HG03558 (cell line): Measurements from ENCODE around the gene MICAL2.
"Not testable (repeated sequence)": the region's sequence is repeated elsewhere in the genome, so short reads cannot be mapped to it uniquely, and the experiment has no call there.

ENCODE experiments used
- ATAC-seq: cut with Tn5 transposase; IDR thresholded peaks from one replicate; pipeline ENCODE4 v1.9.1; 2021; ENCODE audit warnings: moderate number of reproducible peaks; ENCODE audit not compliant: unreplicated experiment; ENCODE audit errors: extremely low read depth

Gene MICAL2

GRCh38 chr11:12129227-12129626, 18.8 kb downstream of the MICAL2 start:
- no peak for ATAC-seq

DNA sequence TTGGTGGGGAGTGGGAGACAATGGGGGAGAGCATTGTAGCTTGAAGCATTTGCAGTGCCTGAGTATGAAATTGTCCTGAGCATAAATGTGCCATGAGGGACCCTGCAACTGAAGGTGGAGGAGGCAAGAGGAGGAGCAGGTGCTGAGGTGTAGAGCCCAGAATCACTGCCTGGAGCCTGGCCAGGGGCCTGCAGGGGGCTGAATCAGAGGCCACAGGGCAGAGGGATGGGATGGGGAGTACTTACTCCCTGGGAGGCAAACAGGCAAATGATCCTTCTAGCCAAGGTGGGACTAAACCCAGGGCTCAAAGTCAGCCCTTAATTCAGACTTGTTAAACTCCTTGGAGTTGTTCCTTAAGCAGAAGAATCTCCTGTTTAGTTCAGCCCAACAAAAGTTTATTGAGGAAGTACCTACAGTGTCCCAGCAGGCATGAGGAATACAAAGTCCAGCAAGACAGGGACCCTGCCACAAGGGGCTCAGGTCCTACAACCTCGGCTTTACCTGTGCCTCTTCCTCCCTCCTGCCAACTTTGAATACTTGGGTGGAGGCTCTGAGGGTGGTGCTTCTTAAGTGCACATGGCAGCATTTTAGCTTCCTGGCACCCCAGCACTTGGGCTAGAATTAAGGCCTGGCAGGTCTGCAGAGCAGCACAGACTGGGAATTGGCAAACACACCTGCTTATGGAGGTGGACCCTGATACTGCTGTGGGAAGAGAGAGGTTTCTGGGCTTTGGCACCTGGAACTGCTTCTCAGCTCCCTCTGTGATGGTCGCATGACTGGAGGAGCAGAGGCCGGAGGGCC, 20.0 kb downstream of the MICAL2 start:
- no peak for ATAC-seq

GRCh38 chr11:12131943-12132789, 21.8 kb downstream of the MICAL2 start:
- no peak for ATAC-seq

- no peak for ATAC-seq
These were observed 22.4 kb downstream of the MICAL2 start for GRCh38 chr11:12132790-12133145.

- ATAC-seq, result no peak
These were observed 23.3 kb downstream of the MICAL2 start for GRCh38 chr11:12133547-12134235.

DNA sequence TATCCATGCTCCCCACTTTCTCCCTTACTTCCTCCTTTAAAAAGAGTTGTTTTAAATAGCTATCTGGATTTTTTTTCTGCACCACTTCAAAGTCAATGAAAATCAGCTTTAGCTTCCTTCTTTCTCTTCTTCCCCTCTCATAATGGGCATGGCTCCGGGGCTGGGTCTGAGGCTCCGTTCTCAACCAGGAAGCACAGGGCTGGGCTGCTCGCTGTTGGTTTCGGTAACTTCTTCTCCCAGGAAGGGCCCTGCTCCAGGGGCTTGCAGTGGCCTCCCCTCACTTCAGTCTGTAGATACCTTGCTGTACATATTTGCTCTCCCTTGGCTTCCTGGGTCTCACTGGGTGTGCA, 23.8 kb downstream of the MICAL2 start:
- ATAC-seq, result no peak

DNA sequence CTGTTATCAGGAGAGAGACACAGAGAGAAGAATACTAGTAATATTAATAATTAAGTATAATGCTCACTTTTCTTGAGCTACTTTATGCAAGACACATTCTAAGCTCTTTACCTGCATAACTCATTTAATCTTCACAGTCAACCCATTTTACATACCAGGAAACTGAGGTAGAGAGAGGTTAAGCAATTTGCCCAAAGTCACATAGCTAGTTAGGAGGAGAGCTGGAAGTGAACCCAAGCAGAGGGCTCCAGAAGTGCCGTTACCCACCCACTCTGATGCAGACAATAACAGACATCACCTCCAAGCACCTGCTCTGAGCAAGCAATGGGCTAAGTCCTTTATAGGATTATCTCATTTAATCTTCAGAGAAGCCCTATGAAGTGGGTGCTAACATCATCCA, 24.8 kb downstream of the MICAL2 start:
- no peak for ATAC-seq

- ATAC-seq, result no peak
These were observed 26.8 kb downstream of the MICAL2 start for GRCh38 chr11:12137005-12137690.

- no peak for ATAC-seq
These were observed 27.7 kb downstream of the MICAL2 start for GRCh38 chr11:12137938-12138731.

DNA sequence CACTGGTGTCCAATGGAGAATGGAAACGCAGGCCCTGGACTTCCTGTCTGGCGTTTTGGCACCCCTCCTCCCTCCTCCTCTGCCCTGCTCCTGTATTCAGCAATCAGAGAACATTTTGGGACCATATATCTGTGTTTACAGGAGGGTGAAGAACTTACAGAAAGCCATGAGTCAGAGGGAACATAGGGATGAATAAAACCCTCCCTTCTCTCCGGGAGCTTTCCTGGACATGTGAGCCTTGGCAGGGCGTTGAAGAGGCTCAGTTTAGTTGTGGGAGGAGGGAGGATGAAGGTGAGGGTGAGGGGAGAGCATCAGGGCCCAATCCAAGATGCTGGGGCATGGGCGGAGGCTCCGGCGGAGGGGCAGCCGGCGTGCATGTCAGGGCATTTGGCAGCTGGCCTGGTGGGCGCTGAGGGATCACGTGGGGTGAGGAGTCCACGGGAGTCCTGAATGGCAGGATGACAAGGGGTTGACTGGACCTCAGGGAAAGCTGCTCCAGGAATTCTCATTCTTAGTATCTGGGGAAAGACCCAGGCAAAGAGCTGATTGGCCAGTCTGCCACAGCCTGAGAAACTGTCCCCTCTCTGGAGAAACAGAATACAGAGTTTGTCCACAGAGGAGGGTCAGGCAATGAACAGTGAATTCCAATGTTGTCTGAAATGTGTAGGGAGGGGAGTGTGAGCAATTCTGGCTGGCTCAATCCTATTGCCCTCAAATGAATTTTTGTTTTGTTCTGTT, 28.9 kb downstream of the MICAL2 start:
- no peak for ATAC-seq

GRCh38 chr11:12140186-12140793, 29.9 kb downstream of the MICAL2 start:
- ATAC-seq, result no peak

- ATAC-seq, result no peak
These were observed 30.9 kb downstream of the MICAL2 start for GRCh38 chr11:12141283-12141682.

GRCh38 chr11:12142176-12142575, 31.8 kb downstream of the MICAL2 start:
- no peak for ATAC-seq

GRCh38 chr11:12142909-12143308, 32.5 kb downstream of the MICAL2 start:
- ATAC-seq, result no peak

DNA sequence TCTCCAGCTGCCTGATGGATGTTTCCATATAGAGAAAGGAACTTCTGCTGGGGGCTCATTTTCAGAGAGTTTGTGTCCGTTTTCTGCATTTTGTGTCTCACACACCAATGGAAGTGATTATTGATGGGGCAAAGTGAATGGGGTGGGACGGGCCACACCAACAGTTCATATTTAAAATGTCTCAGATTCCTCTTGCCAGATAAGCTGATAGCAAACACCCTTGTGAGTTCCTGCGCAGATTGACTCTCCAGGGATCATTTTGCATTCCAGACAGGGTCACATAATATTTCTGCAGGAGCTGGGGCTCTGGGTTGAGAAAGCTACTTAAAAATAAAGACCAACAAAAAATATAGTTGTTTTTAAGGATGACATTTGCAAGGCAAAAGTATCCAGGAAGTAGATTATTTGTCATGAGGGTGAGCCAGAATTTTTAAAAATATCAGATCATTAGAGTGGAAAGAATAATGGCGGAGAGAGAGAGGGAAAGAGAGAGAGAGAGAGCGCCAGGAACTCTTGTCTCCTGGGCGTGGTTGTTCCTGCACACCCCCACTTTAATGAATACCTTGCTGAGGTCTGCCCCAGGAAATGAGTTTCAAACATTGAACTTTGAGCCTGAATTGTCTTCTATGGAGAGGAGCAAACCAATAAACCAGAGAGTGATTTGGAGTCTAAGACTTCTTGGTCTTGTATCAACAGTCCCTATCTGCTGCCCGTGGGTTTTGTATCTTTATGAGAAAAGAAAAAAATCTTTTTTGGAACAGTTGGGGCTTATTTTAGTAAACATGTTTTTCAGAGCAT, 33.3 kb downstream of the MICAL2 start:
- no peak for ATAC-seq

- no peak for ATAC-seq
These were observed 34.2 kb downstream of the MICAL2 start for GRCh38 chr11:12144330-12145174.

- ATAC-seq, result not testable (repeated sequence)
These were observed 36.3 kb downstream of the MICAL2 start for GRCh38 chr11:12146678-12147077.
